Measurements from ENCODE around the gene STARD7.
A peak's percentile ranks its signal among the peaks of the same experiment; 100 is the strongest.
"Not testable (repeated sequence)": the region's sequence is repeated elsewhere in the genome, so short reads cannot be mapped to it uniquely, and the experiment has no call there.

Gene STARD7

GRCh38 chr2:96233880-96234316, 25.3 kb upstream of the STARD7 start:
- peak; percentile 22 to 37 for DNase-seq

GRCh38 chr2:96233436-96233835, 24.8 kb upstream of the STARD7 start:
- DNase-seq = peak; percentile 34 to 64

- no peak for DNase-seq
These were observed 22.7 kb upstream of the STARD7 start for GRCh38 chr2:96231316-96231715.

- peak; percentile 71 to 79 for DNase-seq
These were observed 16.4 kb upstream of the STARD7 start for GRCh38 chr2:96225016-96225533.

GRCh38 chr2:96221106-96221505, 12.5 kb upstream of the STARD7 start:
- peak; percentile 40 to 71 for DNase-seq

GRCh38 chr2:96219959-96220358, 11.3 kb upstream of the STARD7 start:
- DNase-seq = not testable (repeated sequence)

- DNase-seq = peak; percentile 44 to 46
These were observed 10.0 kb upstream of the STARD7 start for GRCh38 chr2:96218508-96219131.

GRCh38 chr2:96214554-96214953, 5.9 kb upstream of the STARD7 start:
- no peak for DNase-seq

GRCh38 chr2:96213379-96213778, 4.8 kb upstream of the STARD7 start:
- no peak for DNase-seq

- DNase-seq = no peak
These were observed 3.7 kb upstream of the STARD7 start for GRCh38 chr2:96212339-96212738.

- DNase-seq = no peak
These were observed 1.1 kb upstream of the STARD7 start for GRCh38 chr2:96209729-96210085.

- peak in 1 of 2 donors; percentile 27 for DNase-seq
These were observed 543 bp upstream of the STARD7 start for GRCh38 chr2:96209011-96209728.

- peak; percentile 40 to 69 for DNase-seq
These were observed 869 bp downstream of the STARD7 start for GRCh38 chr2:96207774-96208142.

GRCh38 chr2:96207073-96207773, 1.4 kb downstream of the STARD7 start:
- no peak for DNase-seq

GRCh38 chr2:96205888-96206287, 2.7 kb downstream of the STARD7 start:
- DNase-seq = no peak

- DNase-seq = peak; percentile 40 to 73
These were observed 3.6 kb downstream of the STARD7 start for GRCh38 chr2:96204836-96205624.

- DNase-seq = no peak
These were observed 5.2 kb downstream of the STARD7 start for GRCh38 chr2:96203130-96204028.

- DNase-seq = no peak
These were observed 6.3 kb downstream of the STARD7 start for GRCh38 chr2:96202152-96202854.

GRCh38 chr2:96201338-96201737, 7.3 kb downstream of the STARD7 start:
- no peak for DNase-seq

GRCh38 chr2:96198921-96199320, 9.7 kb downstream of the STARD7 start:
- peak; percentile 18 to 46 for DNase-seq

Data from inflammatory macrophage (primary cell).